G401 (cell line): ENCODE data around the gene GFPT2. TPM values are rescaled to one million over a fixed set of nuclear protein-coding genes. Genes with fewer than 3 reads are reported as not detected.

Source experiments
- DNase-seq: peaks from one replicate; pipeline ENCODE4 v3.0.0-alpha.2; 2015; ENCODE audit warnings: low spot score
- in situ Hi-C: cut with HindIII; loops from 2 replicates; pipeline ENCODE4 v1.10.0; 2016; ENCODE audit warnings: low sequenced_read_pairs, mixed read lengths
- total RNA-seq: library from RNA; depleted of rRNA; stranded (reverse); fragments of >200 nt; shearing (Covaris generic); gene quantifications from 2 replicates; pipeline ENCODE4 v1.2.3, GENCODE V29; 2014; rRNA removed

The GFPT2 gene
- 1.2 and 2.4 TPM in 2 replicates for total RNA-seq

- DNase-seq, result peak; percentile 89
- in situ Hi-C loops, result no loop called here
These were observed at the start of gene GFPT2 for GRCh38 chr5:180353048-180353979. TSS of gene GFPT2 (minus strand) at chr5:180353336. CDS start at chr5:180353217, 119 bp downstream.

GRCh38 chr5:180402716-180403115, 49.6 kb upstream of the GFPT2 start:
- in situ Hi-C loops, result no loop called here
- DNase-seq, result no peak

GRCh38 chr5:180401229-180401907, 48.2 kb upstream of the GFPT2 start:
- in situ Hi-C loops, result no loop called here
- no peak for DNase-seq

DNA sequence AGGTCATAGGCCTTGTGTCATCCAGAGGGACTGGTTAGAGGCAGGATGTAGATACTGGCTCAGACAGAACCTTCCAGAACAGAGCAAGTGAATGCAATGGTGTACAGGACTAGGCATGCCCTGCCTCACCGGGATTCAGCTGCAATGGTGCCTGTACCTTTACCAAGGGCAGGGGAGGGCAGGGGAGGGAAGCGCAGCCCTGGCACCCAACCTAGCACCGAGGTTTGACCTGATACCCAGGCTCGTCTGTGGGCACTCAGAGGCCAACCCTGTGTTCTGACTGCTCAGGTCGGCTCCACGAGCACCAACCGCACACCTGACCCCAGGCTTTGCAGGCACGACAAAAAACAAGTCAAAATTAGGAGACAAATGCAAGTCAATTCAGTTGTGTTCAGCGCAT, 47.3 kb upstream of the GFPT2 start:
- in situ Hi-C loops, result no loop called here
- DNase-seq, result no peak

DNA sequence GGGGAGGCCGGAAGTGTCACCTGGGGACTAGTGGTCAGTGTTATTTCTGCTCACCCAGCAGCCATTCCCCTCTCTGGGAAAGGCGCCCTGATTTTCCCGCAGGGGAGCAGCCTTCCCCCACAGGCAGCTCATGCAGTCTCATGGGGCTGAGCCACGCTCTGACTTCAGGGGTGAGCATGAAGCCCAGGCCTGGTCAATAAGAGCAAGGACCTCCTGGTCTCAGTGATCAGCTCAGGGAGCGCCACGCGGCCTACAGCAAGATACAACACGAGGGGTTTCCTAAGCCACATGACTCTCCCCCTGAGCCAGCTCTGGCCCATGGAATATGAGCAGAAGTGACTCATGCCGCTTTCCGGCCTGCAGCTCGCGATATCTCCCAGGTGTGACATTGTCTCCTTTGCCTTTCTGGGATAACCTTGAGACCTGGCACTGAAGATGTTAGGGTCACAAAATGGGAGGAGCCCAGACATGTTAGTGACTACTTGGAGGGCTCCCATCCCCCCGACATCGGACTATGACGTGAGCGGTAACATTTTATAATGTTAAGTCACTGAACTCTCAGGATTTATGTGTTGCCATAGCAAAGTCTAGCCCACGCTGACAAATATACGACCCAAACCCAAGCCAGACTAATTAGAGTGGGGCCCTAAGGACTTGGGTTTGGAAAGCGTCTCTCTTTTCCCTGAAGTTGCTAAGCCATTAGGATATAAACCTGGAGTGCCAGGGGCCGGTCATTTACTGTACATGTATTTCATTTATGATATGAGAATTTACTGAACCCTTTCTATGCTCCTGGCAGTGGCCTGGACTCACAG, 46.5 kb upstream of the GFPT2 start:
- in situ Hi-C loops, result no loop called here
- DNase-seq, result no peak

GRCh38 chr5:180396926-180397325, 43.8 kb upstream of the GFPT2 start:
- in situ Hi-C loops, result no loop called here
- DNase-seq, result peak; percentile 69

DNA sequence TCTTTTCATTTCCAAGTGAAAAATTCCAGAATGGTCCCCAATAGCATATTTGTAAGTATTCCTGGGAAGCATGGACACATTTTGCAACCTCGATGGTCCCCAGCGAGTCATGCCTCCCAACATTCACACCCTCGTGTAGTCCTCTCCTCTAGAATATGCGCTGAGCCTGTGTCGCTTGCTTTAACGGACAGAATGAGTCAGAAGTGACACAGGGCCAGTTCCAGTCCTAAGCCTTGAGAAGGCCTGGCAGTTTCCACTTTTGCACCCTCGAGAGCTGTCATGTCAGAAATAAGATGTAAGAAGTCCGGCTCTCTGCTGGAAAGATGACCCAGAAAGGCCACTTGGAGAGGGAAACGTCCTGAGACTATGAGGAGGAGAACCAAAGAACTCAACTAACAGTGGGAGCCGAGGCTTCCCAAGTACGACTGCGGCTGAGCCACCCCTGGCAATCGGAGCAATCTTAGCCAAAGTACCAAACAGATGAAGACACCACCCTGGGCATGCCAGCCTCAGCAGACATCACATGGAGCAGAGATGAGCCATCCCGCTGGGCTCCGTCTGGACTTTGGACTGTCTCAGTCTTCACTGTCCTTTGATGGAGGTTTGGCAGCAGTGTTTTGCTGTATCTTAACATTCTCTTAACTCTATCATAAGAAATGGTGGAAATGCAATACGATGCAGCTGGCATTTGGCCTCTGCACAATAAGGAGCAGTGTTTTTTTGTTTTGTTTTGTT, 42.6 kb upstream of the GFPT2 start:
- peak; percentile 75 for DNase-seq
- in situ Hi-C loops, result no loop called here

GRCh38 chr5:180394031-180394636, 41.0 kb upstream of the GFPT2 start:
- no peak for DNase-seq
- in situ Hi-C loops, result no loop called here

DNA sequence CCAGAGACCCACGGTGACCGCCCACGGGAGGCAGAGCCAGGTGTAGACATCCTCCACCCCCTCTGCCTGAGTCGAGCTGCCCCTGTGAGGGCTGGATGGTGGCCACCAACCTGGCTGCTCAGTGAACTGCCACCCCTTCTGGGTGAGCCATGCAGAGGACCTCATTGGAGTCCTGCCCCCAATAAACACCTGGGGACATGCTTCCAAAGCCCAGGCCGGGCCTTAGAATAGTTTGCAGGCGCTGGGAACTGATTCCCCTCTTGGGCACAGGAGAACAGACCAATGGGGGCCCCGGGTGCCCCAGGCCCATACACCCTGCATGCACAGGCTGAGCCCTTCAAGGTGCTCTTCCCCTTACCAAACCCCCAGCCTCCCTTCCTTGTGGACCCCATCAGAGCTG, 38.1 kb upstream of the GFPT2 start:
- in situ Hi-C loops, result no loop called here
- DNase-seq, result no peak

GRCh38 chr5:180390441-180391190, 37.5 kb upstream of the GFPT2 start:
- DNase-seq, result no peak
- in situ Hi-C loops, result no loop called here

DNA sequence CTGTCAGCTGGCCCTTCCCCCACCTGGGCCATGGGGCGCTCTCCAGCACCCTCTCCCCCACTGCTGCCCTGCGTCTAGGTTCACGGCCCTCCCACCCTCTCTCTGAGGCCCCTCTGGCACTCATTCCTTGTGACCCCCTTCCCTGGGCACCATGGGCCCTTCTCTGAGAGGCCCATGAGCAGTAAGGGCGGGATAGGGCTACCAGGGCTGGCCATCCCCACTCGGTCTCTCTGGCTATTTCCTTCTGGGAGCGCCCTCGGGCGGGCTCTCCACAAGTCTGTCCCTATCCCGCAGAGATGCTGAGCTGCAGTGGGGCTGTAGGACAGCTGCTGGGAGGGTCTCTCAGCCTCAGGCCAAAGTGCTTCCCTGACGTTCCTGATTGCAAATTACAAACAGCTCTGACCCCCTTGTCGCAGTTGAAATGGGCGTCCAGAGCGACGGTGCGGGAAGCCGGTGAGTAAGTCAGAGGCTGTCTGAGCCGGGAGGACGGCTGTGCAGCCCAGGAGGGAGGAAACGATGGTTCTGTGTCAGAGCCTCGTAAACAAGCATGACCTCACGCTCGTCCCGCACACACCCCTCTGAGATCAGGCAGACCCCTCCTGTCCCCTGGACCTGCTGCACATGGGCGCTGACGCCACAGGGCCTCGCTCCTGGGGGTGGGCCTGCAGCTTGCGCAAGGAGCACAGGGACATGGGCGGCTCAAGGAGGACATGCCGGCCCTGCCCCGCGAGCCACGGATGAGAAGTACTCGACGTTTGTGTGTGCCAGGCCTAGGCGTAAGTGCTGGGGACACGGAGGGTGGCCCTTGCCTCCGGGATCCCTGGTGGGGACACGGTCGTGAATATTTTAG, 36.3 kb upstream of the GFPT2 start:
- no peak for DNase-seq
- in situ Hi-C loops, result no loop called here

DNA sequence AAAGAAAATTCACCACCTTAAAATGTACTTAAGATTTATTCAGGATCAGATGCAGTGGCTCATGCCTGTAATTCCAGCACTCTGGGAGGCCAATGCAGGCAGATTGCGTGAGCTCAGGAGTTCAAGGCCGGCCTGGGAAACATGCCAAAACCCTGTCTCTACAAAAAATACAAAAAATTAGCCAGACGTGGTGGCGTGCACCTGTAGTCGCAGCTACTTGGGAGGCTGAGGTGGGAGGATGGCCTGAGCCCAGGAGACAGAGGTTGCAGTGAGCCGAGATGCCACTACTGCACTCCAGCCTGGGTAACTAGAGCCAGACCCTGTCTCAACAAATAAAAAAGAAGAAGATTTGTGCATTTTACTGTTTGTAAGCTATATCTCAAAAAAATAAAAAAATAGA, 34.7 kb upstream of the GFPT2 start:
- in situ Hi-C loops, result no loop called here
- no peak for DNase-seq

GRCh38 chr5:180382926-180383325, 29.8 kb upstream of the GFPT2 start:
- in situ Hi-C loops, result no loop called here
- DNase-seq, result no peak

DNA sequence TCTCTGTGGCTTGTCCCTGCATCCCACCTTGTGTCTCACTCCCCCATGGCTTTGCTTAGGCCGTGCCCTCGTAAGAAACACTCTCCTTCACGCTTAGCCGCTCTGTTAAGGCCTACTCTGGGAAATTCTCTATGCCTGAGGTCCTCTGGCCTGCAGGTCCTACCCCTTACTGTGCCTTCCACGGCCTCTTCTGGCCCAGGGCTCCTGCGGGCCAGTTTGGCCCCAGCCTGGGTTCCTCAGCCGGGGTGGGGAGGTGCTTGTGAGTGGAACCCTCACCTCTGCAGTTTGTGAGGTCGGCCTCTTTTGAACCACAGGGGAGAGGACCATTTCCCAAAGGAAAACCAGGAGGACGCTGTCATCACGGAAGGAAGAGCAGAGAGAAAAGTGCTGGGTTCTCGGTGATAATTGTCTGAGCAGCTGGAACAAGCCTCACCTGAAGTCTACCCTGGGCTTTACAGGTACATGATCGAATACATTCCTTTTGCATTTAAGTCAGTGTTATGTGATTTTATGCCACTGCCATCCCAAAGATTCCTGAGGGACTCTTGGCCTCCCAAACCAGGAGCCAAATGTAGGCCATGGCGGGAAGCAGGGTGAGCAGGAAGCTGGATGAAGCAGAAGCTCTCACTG, 28.8 kb upstream of the GFPT2 start:
- DNase-seq, result no peak
- in situ Hi-C loops, result no loop called here

GRCh38 chr5:180381428-180381827, 28.3 kb upstream of the GFPT2 start:
- in situ Hi-C loops, result no loop called here

DNA sequence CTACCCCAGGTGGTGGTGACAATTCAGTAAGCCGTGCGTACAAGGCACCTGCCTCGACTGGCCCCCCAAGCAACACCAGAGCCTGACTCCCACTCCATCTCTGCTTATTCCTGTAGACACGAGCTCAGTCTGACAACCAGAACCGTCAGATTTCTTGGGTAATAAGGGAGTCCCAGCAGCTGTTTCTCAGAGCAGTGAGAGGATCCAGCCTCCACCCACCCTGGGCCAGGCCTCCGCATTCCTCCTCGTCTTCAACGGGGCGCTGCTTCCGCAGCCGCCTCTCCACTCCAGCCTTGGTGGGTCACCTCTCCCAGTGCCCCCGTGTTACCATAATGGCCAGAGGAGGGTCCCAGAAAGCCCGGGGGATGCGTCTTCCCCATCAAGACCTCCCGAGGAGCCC, 27.7 kb upstream of the GFPT2 start:
- in situ Hi-C loops, result no loop called here
- DNase-seq, result no peak

More at GRCh38 chr5:180381428-180381827, 28.3 kb upstream of the GFPT2 start:
- no peak for DNase-seq

- no peak for DNase-seq
- in situ Hi-C loops, result no loop called here
These were observed 27.3 kb upstream of the GFPT2 start for GRCh38 chr5:180380441-180380840.
